Type B pancreatic cell (in vitro differentiated cells): ENCODE data around the gene KPTN. TPM values are rescaled to one million over a fixed set of nuclear protein-coding genes. Genes with fewer than 3 reads are reported as not detected.

Source experiments
- DNase-seq: peaks from one replicate; pipeline ENCODE4 v3.0.0; 2021; ENCODE audit warnings: mixed read lengths; ENCODE audit not compliant: unreplicated experiment; ENCODE audit errors: extremely low spot score
- H3K27ac Mint-ChIP-seq: 2 replicates; pipeline ENCODE4 v1.8.0; 2021; ENCODE audit warnings: mild to moderate bottlenecking, mixed read lengths
- H3K27me3 Mint-ChIP-seq: 2 replicates; pipeline ENCODE4 v1.8.0; 2021; ENCODE audit warnings: mixed read lengths
- H3K36me3 Mint-ChIP-seq: 2 replicates; pipeline ENCODE4 v1.8.0; 2021; ENCODE audit warnings: mixed read lengths
- H3K4me1 Mint-ChIP-seq: one replicate; pipeline ENCODE4 v1.8.0; 2021; ENCODE audit warnings: mixed read lengths; ENCODE audit not compliant: unreplicated experiment
- H3K4me3 Mint-ChIP-seq: 2 replicates; pipeline ENCODE4 v1.8.0; 2021; ENCODE audit warnings: mild to moderate bottlenecking, mixed read lengths
- H3K9me3 Mint-ChIP-seq: 2 replicates; pipeline ENCODE4 v1.8.0; 2021; ENCODE audit warnings: mixed read lengths
- CTCF ChIP-seq: fragments of 200-600 bp; sonication (generic); conservative IDR thresholded peaks from 2 replicates; pipeline ENCODE4 v1.5.0; 2021; ENCODE audit warnings: antibody characterized with exemption, mild to moderate bottlenecking
- total RNA-seq: library from RNA; stranded (reverse); gene quantifications from 2 replicates; pipeline ENCODE4 v1.2.1, GENCODE V29; 2021; ENCODE audit warnings: low replicate concordance

Gene KPTN
- total RNA-seq, 1 donor from 2014 or later, result 21.2 TPM

DNA sequence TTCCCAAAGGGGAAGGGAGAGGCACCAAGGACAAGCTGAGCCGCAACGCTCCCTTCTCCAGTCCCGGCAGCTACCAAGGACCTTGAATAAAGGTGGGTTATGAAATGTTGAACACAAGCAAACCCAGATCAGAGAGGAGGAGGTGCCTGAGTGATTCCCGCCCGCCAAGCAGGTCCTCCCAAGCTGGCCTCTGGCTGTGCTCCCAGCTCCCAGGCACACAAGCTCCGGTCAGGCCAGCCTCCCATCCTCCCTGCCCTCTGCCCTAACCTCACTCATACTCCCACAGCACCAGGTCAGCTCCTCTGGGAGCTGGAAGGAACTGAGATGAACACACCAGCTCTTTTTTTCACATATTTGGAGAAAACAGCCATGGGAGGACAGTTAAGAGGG is 27.1 kb upstream of the KPTN start:
- Mint-ChIP-seq H3K4me1 (peaks cover 33% of the 10 kb centered on the region), H3K36me3 (peaks cover 6% of the 10 kb centered on the region), H3K4me3 (no peak overlapping the region), H3K27ac (peak overlapping the region; percentile 95), H3K27me3 (no peaks in the 10 kb centered on the region), H3K9me3 (no peaks in the 10 kb centered on the region)
- DNase-seq, result no peak
- TF ChIP-seq CTCF, result no peak

DNA sequence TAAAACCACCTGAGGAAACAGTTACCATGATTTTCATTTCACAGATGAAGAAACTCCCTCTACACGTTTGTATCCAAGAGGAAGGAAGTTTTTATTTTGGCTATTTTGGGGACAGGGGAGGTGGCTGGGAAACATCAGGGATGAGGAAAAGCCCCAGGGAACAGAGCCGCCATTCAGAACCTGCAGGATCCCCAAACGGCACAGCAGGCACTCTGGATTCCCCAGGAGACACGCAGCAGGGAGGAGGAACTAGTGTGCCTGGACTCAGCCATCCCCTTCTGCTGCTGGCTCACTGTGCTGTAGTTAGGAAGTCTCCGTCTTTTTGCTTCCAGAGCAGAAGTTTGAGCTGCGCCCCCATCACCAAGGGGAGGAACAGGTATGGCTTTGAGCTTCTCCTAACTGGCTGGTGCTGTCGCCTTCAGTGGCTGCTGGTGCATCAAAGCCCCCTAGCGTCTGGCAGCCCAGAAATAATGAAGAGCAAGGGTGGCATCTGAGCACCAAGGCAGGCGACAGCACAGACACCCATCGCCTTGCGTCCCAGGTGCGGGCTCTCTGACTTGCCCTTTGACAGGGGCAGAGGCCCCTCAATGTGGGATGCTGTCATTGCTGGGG is 26.6 kb upstream of the KPTN start:
- H3K36me3 Mint-ChIP-seq, result peaks cover 6% of the 10 kb centered on the region
- TF ChIP-seq CTCF, result no peak
- no peaks in the 10 kb centered on the region for H3K27me3 Mint-ChIP-seq
- no peaks in the 10 kb centered on the region for H3K9me3 Mint-ChIP-seq
- H3K4me3 Mint-ChIP-seq, result no peak overlapping the region
- H3K27ac Mint-ChIP-seq, result peak overlapping the region; percentile 35
- DNase-seq, result no peak
- H3K4me1 Mint-ChIP-seq, result peaks cover 32% of the 10 kb centered on the region

- no peak for DNase-seq
- TF ChIP-seq CTCF, result no peak
- no peaks in the 10 kb centered on the region for H3K27me3 Mint-ChIP-seq
- peaks cover 6% of the 10 kb centered on the region for H3K36me3 Mint-ChIP-seq
- H3K4me1 Mint-ChIP-seq, result peaks cover 29% of the 10 kb centered on the region
- no peaks in the 10 kb centered on the region for H3K9me3 Mint-ChIP-seq
- H3K27ac Mint-ChIP-seq, result peak overlapping the region; percentile 35
- no peak overlapping the region for H3K4me3 Mint-ChIP-seq
Measured at GRCh38 chr19:47509973-47510372, 26.0 kb upstream of the KPTN start.

- no peak for DNase-seq
- TF ChIP-seq CTCF, result no peak
- no peak overlapping the region for H3K27ac Mint-ChIP-seq
- H3K36me3 Mint-ChIP-seq, result peaks cover 6% of the 10 kb centered on the region
- H3K4me1 Mint-ChIP-seq, result peaks cover 24% of the 10 kb centered on the region
- no peak overlapping the region for H3K4me3 Mint-ChIP-seq
- H3K27me3 Mint-ChIP-seq, result no peaks in the 10 kb centered on the region
- no peaks in the 10 kb centered on the region for H3K9me3 Mint-ChIP-seq
Measured at GRCh38 chr19:47509170-47509847, 25.3 kb upstream of the KPTN start.

- no peak overlapping the region for H3K27ac Mint-ChIP-seq
- no peak for TF ChIP-seq CTCF
- H3K36me3 Mint-ChIP-seq, result peaks cover 6% of the 10 kb centered on the region
- H3K4me3 Mint-ChIP-seq, result no peak overlapping the region
- H3K27me3 Mint-ChIP-seq, result no peaks in the 10 kb centered on the region
- DNase-seq, result no peak
- peaks cover 24% of the 10 kb centered on the region for H3K4me1 Mint-ChIP-seq
- no peaks in the 10 kb centered on the region for H3K9me3 Mint-ChIP-seq
Measured at GRCh38 chr19:47508721-47509120, 24.7 kb upstream of the KPTN start.
